GM21717 (cell line): ENCODE data around the gene POMC.
"Not testable (repeated sequence)": the region's sequence is repeated elsewhere in the genome, so short reads cannot be mapped to it uniquely, and the experiment has no call there.

Source experiments
- ATAC-seq: cut with Tn5 transposase; IDR thresholded peaks from one replicate; pipeline ENCODE4 v1.9.1; 2021; ENCODE audit warnings: mild to moderate bottlenecking, moderate library complexity; ENCODE audit not compliant: unreplicated experiment

The POMC gene

GRCh38 chr2:25141120-25141519 is 27.3 kb downstream of the POMC start:
- no peak for ATAC-seq

DNA sequence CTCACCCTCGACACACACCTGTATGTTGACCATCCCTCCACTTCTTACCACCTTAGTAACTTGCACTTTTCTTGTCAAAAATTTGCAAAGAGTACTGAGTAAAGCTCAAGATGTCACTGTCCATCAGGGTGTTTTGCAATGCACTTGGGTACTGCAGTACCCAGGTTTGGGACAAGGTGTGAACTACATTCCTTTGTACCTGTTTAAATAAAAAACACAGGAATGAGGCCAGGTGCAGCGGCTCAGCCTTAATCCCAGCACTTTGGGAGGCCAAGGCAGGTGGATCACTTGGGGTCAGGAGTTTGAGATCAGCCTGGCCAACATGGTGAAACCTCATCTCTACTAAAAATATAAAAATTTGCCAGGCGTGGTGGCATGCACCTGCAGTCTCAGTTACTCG is 27.8 kb downstream of the POMC start:
- ATAC-seq: not testable (repeated sequence)

DNA sequence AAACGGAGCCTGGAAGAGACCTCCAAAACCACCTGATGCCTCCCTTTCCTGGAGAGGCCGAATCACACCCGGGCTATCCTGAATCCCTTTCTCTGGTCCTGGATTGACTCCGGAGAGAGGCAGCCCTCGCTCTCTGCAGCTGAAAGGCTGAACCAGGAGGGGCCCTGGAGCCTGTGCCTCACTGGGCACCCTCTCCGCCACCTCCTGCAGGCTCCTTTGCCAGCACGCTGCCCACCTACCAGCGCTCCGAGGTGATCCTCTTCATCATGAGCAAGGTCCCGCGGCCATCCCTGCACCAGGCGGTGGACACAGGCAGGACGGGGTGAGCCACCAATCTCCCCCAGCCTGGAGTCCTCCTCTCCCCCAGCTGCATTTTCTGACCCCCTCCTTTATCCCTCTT is 35.7 kb downstream of the POMC start:
- no peak for ATAC-seq

DNA sequence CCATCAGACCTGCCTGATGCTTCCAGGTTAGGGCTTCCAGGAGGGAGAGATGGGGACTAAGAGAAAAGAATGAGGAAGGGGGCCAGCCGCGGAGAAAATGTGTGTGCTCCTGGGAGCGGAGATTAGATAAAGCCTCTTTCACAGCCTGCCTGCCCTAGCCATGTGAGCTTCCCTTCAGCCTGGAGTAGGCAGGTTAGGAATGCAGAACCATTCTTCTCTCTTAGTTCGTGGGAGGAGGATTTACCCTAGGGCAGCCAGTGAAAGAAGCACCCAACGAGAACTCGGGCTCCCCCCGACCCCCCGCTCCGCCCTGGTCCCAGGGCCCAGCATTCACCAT is 36.1 kb downstream of the POMC start:
- ATAC-seq: no peak

DNA sequence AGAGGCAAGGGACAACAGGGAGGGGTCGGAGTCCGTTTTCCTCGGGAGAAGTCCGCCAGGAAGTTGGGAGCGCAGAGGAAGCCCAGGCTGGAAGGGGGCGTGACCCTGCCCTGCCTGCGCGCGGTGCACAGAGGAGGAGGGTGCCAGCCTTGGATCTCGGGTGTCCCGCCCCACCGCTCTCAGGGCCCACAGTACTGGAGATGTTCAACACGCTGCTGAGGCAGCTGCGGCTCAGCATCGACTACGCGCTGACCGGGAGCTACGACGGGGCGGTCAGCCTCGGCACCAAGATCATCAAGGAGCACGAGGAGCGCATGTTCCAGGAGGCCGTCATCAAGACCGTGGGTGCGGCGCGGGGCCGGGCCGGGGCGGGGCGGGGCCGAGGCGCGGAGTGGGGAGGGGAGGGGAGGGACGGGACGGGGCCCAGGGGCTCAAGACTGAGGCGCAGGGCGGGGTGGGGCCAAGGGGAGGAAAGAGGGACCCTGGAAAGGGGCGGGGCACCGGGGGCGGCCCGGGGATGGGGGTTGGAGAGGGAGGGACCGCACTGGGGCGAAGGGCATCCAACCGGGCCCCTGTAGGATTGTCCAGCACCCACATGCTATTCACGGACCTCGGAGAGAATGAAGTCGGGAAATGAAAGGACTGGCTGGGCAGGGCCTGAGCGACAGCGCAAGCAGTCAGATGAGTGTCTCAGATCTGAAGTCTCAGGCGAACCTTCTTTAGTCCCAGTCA is 36.6 kb downstream of the POMC start:
- ATAC-seq: no peak

GRCh38 chr2:25131253-25131566 is 37.2 kb downstream of the POMC start:
- ATAC-seq: no peak

GRCh38 chr2:25129901-25130520 is 38.4 kb downstream of the POMC start:
- ATAC-seq: no peak

DNA sequence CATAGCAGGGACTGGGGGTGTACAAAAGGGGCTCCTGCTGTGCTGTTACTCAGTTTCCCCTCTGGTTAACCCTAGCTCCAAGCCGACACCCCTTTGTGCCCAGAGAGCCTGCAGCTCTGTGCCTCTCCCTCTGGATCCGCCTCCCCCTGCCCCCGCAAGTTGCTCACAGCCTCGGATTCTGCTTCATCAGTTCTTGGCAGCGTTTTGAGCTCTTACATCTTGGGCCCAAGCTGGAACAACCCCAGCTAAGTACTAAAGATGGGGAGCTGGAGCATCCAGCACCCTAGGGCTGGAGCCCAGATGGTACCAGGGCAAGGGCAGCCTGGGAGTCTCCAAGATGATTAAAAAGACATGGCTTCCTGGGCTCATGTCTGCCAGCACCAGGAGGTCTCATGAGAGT is 40.7 kb downstream of the POMC start:
- no peak for ATAC-seq

- ATAC-seq: not testable (repeated sequence)
Measured at GRCh38 chr2:25127071-25127470, 41.3 kb downstream of the POMC start.

DNA sequence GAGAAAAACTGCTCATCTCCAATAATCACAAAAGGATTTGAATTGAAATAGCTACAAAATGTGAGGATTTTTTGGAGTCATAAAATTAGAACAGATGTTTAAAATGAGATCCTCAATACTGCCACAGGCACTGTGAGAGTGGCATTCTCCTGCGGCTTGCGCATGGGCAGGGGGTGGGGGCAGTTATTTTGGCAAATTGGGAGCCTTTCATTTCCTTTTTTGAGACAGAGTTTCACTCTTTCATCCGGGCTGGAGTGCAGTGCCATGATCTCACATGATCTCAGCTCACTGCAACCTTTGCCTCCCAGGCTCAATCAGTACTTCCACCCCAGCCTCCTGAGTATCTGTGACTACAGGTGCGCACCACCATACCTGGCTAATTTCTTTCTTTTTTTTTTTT is 42.4 kb downstream of the POMC start:
- no peak for ATAC-seq

- no peak for ATAC-seq
Measured at GRCh38 chr2:25125189-25125588, 43.2 kb downstream of the POMC start.

GRCh38 chr2:25123682-25124081 is 44.7 kb downstream of the POMC start:
- no peak for ATAC-seq

- ATAC-seq: no peak
Measured at GRCh38 chr2:25122367-25122766, 46.0 kb downstream of the POMC start.

GRCh38 chr2:25119263-25119662 is 49.1 kb downstream of the POMC start:
- no peak for ATAC-seq

DNA sequence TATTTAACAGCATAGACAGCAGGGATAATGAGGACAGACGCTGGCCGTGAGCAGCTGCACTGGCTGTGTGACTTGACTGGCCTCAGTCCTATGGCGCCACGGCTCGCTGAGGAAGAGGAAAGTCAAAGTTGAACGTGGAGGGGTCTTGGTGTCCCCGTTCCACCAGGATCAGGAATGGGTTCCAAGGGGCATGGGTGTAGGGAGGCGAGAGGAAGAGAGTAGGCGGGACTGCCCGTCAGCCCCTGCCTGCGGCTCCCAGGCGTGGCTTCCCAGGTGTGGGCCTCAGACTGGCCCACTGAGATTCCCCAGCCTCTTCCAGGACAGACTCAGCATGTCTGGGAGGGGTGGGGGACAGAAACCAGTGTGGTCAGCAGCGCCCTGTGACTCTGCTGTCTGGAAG is 51.4 kb downstream of the POMC start:
- ATAC-seq: no peak

- ATAC-seq: no peak
Measured at GRCh38 chr2:25115902-25116301, 52.5 kb downstream of the POMC start.

GRCh38 chr2:25115249-25115883 is 53.0 kb downstream of the POMC start:
- ATAC-seq: no peak

DNA sequence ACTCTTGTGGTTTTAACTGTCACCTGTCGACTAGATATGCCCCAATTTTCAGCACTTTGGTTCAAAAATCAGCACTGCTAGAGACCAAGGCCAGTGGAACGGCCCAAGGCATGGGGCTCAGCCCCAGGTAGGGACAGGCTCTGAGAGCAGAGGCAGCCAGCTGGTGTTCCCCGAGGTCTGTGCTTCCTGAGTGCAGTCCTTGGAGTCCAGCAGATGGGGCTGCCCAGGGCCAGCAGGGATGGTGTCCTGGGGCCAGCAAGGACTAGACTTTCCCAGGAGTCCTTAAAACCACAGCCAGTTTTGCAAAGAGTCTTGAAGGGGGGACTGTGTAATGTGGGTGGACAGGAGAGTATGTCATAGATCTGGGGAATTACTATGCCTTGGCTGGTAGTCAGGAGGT is 56.3 kb downstream of the POMC start:
- ATAC-seq: no peak
